Adrenal gland (tissue), 12 donors: Measurements from ENCODE around the gene IGFBP1. TPM values are rescaled to one million over a fixed set of nuclear protein-coding genes. Genes with fewer than 3 reads are reported as not detected.

Source experiments
- DNase-seq, 7 donors: peaks; one replicate each; pipeline ENCODE4 v3.0.0-alpha.2; 2019 to 2020
- H3K27ac ChIP-seq, 5 donors: fragments of 200-600 bp; sonication (generic) in 4 of 5; 1 replicate in 3 of 5; 2 replicates in 2 of 5; pipeline versions ENCODE4 v1.5.1 to v1.8.0; 2016 to 2020; ENCODE audit warnings: mild to moderate bottlenecking in 1 of 5
- H3K27me3 ChIP-seq: fragments of 200-600 bp; 2 replicates; pipeline ENCODE4 v1.8.0; 2021
- H3K36me3 ChIP-seq, 2 donors: fragments of 200-600 bp; replicated peaks in 1 of 2; 1 replicate in 1 of 2; 2 replicates in 1 of 2; pipeline versions ENCODE4 v1.5.1 to v1.8.0; 2018 to 2022
- H3K4me1 ChIP-seq, 2 donors: fragments of 200-600 bp; replicated peaks in 1 of 2; 1 replicate in 1 of 2; 2 replicates in 1 of 2; pipeline versions ENCODE4 v1.5.1 to v1.8.0; 2018 to 2021
- H3K4me3 ChIP-seq, 4 donors: fragments of 200-600 bp; sonication (generic) in 3 of 4; one replicate each; pipeline ENCODE4 v1.5.1; 2016 to 2018
- H3K9me3 ChIP-seq, 3 donors: fragments of 200-600 bp; sonication (generic) in 1 of 3; replicated peaks in 1 of 3; 1 replicate in 2 of 3; 2 replicates in 1 of 3; pipeline versions ENCODE4 v1.5.1 to v1.8.0; 2016 to 2021
- CTCF ChIP-seq, 6 experiments: fragments of 450-650 bp in 4 of 6; fragments of 200-600 bp in 2 of 6; sonication (generic) in 1 of 6; IDR thresholded peaks; 1 replicate in 5 of 6; 2 replicates in 1 of 6; pipeline versions ENCODE4 v1.5.1 to v1.8.0; 2016 to 2021; ENCODE audit warnings: antibody characterized with exemption in 6 of 6, mild to moderate bottlenecking in 2 of 6, moderate library complexity in 1 of 6
- POLR2A ChIP-seq, 2 donors: fragments of 450-650 bp; IDR thresholded peaks; one replicate each; pipeline ENCODE4 v1.6.1; 2017; ENCODE audit warnings: antibody characterized with exemption in 2 of 2, mild to moderate bottlenecking in 2 of 2, moderate library complexity in 1 of 2
- WGBS, 4 donors: extraction: QIAGEN DNeasy Blood & Tissue Kit in 2 of 4; methylation state at CpG; one replicate each; pipeline versions ENCODE4 v1.1.5 to v1.1.7; 2013 to 2017; 5-methylcytosine and 5-hydroxymethylcytosine counted together
- intact Hi-C, 2 donors: fragments of 100-400 bp; cut with DNase I; formaldehyde crosslinking; loops; one replicate each; pipeline versions ENCODE4 v1.14.1 to v1.15.0; 2022 to 2023
- polyA plus RNA-seq, 3 donors: library from polyadenylated mRNA; stranded (reverse); fragments of 200-250 nt in 2 of 3; fragments of 350-450 nt in 1 of 3; fragmentation: Illumina TruSeq in 1 of 3; extraction: RNeasy Lipid Tissue Mini Kit (QIAGEN cat#74804) in 1 of 3; gene quantifications; one replicate each; pipeline ENCODE4 v1.2.3, GENCODE V29; 2013 to 2014
- total RNA-seq, 9 donors: library from RNA; depleted of rRNA in 4 of 9; stranded (reverse); fragments of >200 nt in 4 of 9; fragments of 120-200 nt in 1 of 9; fragmentation: NEBNext Ultra II Directional in 1 of 9; extraction: Animal tissue kit (Norgen Biotek cat#: 25700) in 1 of 9; gene quantifications; one replicate each; pipeline versions ENCODE4 v1.1.0 to v1.2.4, GENCODE V29; 2013 to 2023
- donor health status: healthy with polysubstance abuse.
- donor health status: Bipolar disorder and iron deficiency.
- donor health status: DM: yes; HTN: yes; CAD: no.
- donor health status: DM: no; HTN: no; CAD: no.
- donor health status: DM: no; HTN: no; CAD: no.
- donor health status: DM: yes; HTN: yes; CAD: no.

IGFBP1 gene
- total and polyA plus RNA-seq, 12 donors, result 0.15 to 1.2 (median 0.27) TPM; not detected in 6

GRCh38 chr7:45893996-45894664 is 5.8 kb downstream of the IGFBP1 start:
- no peak overlapping the region for H3K27ac ChIP-seq
- no peaks in the 10 kb centered on the region for H3K36me3 ChIP-seq
- no peak overlapping the region for H3K4me3 ChIP-seq
- no peaks in the 10 kb centered on the region for H3K4me1 ChIP-seq
- no peak for TF ChIP-seq POLR2A (IDR thresholded peaks at IDR 0.05)
- no peak for TF ChIP-seq CTCF (IDR thresholded peaks at IDR 0.05)
- no peak for DNase-seq
- 76 to 87% (median 78%) methylated on average over 3 to 4 of the region's 4 CpGs for WGBS, 4 donors
- no peaks in the 10 kb centered on the region for H3K9me3 ChIP-seq
- peaks cover 4% of the 10 kb centered on the region for H3K27me3 ChIP-seq
- intact Hi-C loops, result no loop called here

- Histone ChIP-seq H3K27ac (no peak overlapping the region), H3K4me3 (no peak overlapping the region), H3K4me1 (no peaks in the 10 kb centered on the region), H3K36me3 (no peaks in the 10 kb centered on the region), H3K9me3 (no peaks in the 10 kb centered on the region), H3K27me3 (peaks cover 4% of the 10 kb centered on the region)
- intact Hi-C loops, result no loop called here
- no peak for DNase-seq
- TF ChIP-seq CTCF (IDR thresholded peaks at IDR 0.05), result no peak
- no peak for TF ChIP-seq POLR2A (IDR thresholded peaks at IDR 0.05)
Observed at GRCh38 chr7:45894665-45895062, 6.4 kb downstream of the IGFBP1 start.

- no peak overlapping the region for H3K4me3 ChIP-seq
- H3K9me3 ChIP-seq, result no peaks in the 10 kb centered on the region
- no peak for DNase-seq
- TF ChIP-seq CTCF (IDR thresholded peaks at IDR 0.05) (no peak), POLR2A (IDR thresholded peaks at IDR 0.05) (no peak)
- no peaks in the 10 kb centered on the region for H3K4me1 ChIP-seq
- no peaks in the 10 kb centered on the region for H3K27me3 ChIP-seq
- no peak overlapping the region for H3K27ac ChIP-seq
- intact Hi-C loops, result no loop called here
- 86 to 97% (median 94%) methylated on average over 1 of the region's 1 CpG for WGBS, 4 donors
- H3K36me3 ChIP-seq, result no peaks in the 10 kb centered on the region
Observed at GRCh38 chr7:45897042-45897690, 8.9 kb downstream of the IGFBP1 start.

GRCh38 chr7:45898222-45898621 is 9.9 kb downstream of the IGFBP1 start:
- TF ChIP-seq POLR2A (IDR thresholded peaks at IDR 0.05) (no peak), CTCF (IDR thresholded peaks at IDR 0.05) (no peak)
- no peak overlapping the region for H3K27ac ChIP-seq
- intact Hi-C loops, result no loop called here
- H3K4me1 ChIP-seq, result no peaks in the 10 kb centered on the region
- no peaks in the 10 kb centered on the region for H3K9me3 ChIP-seq
- DNase-seq, result no peak
- no peaks in the 10 kb centered on the region for H3K36me3 ChIP-seq
- WGBS, 4 donors, result 64 to 76% (median 75%) methylated on average over 2 of the region's 2 CpGs
- H3K4me3 ChIP-seq, result no peak overlapping the region
- H3K27me3 ChIP-seq, result no peaks in the 10 kb centered on the region
